GM12865 (cell line): ENCODE data around the gene AOC1.
"Not testable (repeated sequence)": the region's sequence is repeated elsewhere in the genome, so short reads cannot be mapped to it uniquely, and the experiment has no call there.

ENCODE experiments used
- DNase-seq: peaks from one replicate; pipeline ENCODE4 v3.0.0; 2010; ENCODE audit warnings: low read depth
- H3K4me3 ChIP-seq: 2 replicates; pipeline ENCODE4 v1.5.1; 2011; ENCODE audit warnings: mild to moderate bottlenecking, low read depth, low read length, control low read depth
- TF ChIP-seq, protein P1 (sequence below): IDR thresholded peaks from 2 replicates; pipeline ENCODE4 v1.5.1; 2011; ENCODE audit warnings: low read length, control low read depth, low read depth, inconsistent platforms; ENCODE audit not compliant: insufficient read depth; ENCODE audit errors: missing control alignments

AOC1 gene

DNA sequence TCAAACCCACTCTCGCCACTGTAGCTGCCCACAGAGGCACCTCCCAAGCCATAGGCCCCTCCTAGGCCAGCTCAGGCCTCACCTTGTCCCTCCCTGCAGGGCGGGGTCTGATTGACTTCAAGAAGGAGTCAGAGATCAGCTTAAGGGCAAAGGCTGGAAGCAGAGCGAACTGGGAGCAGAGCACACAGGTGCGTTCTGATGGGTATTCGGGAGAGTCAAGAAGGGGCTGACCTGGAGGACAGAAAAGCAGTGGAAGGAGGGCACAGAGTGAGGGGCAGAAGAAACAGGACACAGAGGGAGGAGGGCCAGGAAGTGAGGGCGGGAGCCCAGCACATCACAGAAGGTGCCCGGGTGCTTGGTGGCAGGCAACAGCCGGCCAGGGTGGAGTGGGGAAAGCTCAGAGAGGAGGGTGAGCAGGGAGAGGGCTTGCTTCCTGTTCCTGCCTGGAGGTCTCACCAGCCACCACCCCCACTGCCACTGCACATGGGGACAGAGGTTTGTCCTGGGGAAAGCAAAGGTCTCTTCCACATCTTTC lies at the start of gene AOC1:
TSS of gene AOC1 (plus strand) at position 147 of the 535 bp plus-strand sequence. CDS start 3,954 bp downstream, outside the sequence.
- H3K4me3 ChIP-seq = no peak within 1 kb of the TSS
- DNase-seq = no peak
- TF ChIP-seq, protein P1, sequence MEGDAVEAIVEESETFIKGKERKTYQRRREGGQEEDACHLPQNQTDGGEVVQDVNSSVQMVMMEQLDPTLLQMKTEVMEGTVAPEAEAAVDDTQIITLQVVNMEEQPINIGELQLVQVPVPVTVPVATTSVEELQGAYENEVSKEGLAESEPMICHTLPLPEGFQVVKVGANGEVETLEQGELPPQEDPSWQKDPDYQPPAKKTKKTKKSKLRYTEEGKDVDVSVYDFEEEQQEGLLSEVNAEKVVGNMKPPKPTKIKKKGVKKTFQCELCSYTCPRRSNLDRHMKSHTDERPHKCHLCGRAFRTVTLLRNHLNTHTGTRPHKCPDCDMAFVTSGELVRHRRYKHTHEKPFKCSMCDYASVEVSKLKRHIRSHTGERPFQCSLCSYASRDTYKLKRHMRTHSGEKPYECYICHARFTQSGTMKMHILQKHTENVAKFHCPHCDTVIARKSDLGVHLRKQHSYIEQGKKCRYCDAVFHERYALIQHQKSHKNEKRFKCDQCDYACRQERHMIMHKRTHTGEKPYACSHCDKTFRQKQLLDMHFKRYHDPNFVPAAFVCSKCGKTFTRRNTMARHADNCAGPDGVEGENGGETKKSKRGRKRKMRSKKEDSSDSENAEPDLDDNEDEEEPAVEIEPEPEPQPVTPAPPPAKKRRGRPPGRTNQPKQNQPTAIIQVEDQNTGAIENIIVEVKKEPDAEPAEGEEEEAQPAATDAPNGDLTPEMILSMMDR = no peak

- TF ChIP-seq, protein P1 = no peak
- H3K4me3 ChIP-seq = no peak overlapping the region
- DNase-seq = no peak
Observed at GRCh38 chr7:150803161-150803860, 49.0 kb upstream of the AOC1 start.

DNA sequence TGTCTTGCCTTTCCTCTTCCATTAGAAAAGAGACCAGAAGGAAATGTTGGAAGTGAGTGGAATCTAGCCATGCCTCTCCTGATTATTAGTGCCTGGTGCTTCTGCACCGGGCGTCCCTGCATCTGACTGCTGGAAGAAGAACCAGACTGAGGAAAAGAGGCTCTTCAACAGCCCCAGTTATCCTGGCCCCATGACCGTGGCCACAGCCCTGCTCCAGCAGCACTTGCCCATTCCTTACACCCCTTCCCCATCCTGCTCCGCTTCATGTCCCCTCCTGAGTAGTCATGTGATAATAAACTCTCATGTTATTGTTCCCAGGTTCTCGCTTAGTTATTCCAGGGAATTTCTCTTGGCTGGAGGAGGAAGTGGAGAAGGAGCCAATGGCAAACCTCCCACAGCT lies 47.5 kb upstream of the AOC1 start:
- H3K4me3 ChIP-seq = no peak overlapping the region
- no peak for DNase-seq
- TF ChIP-seq, protein P1 = no peak

GRCh38 chr7:150805864-150806263 lies 46.5 kb upstream of the AOC1 start:
- TF ChIP-seq, protein P1 = no peak
- no peak for DNase-seq
- H3K4me3 ChIP-seq = no peak overlapping the region

GRCh38 chr7:150806454-150806853 lies 45.9 kb upstream of the AOC1 start:
- no peak overlapping the region for H3K4me3 ChIP-seq
- TF ChIP-seq, protein P1 = no peak
- DNase-seq = no peak

DNA sequence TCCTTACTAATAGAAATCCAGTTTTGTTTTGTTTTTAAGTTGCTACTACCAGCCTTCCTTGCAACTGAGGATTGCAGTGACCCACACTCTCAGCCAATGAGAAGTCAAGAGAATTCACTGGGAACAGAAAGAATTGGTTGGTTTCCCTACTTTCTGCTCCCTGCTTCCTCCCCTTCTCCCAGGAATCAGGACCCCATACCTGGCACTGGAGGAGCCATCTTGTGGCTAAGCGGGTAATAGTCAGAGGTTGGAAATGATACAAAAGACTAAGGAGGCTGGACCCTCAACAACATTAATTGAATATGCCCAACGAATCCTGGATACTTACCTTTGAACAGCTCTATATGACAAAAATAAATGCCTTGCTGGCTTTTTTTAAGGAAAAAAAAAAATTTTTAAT lies 45.5 kb upstream of the AOC1 start:
- TF ChIP-seq, protein P1 = no peak
- no peak for DNase-seq
- H3K4me3 ChIP-seq = no peak overlapping the region

DNA sequence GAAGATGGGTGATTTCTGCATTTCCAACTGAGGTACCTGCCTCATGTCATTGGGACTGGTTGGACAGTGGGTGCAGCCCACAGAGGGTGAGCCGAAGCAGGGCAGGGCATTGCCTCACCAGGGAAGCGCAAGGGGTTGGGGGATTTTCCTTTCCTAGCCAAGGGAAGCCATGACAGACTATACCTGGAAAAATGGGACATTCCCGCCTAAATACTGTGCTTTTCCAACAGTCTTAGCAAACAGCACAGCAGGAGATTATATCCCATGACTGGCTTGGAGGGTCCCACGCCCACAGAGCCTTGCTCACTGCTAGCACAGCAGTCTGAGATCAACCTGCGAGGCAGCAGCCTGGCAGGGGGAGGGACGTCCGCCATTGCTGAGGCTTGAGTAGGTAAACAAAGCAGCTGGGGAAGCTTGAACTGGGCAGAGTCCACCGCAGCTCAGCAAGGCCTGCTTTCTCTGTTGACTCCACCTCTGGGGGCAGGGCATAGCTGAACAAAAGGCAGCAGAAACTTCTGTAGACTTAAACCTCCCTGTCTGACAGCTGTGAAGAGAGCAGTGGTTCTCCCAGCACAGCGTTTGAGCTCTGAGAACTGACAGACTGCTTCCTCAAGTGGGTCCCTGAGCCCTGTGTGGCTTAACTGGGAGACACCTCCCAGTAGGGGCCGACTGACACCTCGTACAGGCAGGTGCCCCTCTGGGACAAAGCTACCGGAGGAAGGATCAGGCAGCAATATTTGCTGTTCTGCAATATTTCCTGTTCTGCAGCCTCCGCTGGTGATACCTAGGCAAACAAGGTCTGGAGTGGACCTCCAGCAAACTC lies 44.5 kb upstream of the AOC1 start:
- DNase-seq, H3K4me3 ChIP-seq: not testable (repeated sequence)
